HG03571 (cell line): Measurements from ENCODE around the gene TSPAN9.

ENCODE experiments used
- ATAC-seq: cut with Tn5 transposase; IDR thresholded peaks from one replicate; pipeline ENCODE4 v1.9.1; 2021; ENCODE audit not compliant: unreplicated experiment

Gene TSPAN9

DNA sequence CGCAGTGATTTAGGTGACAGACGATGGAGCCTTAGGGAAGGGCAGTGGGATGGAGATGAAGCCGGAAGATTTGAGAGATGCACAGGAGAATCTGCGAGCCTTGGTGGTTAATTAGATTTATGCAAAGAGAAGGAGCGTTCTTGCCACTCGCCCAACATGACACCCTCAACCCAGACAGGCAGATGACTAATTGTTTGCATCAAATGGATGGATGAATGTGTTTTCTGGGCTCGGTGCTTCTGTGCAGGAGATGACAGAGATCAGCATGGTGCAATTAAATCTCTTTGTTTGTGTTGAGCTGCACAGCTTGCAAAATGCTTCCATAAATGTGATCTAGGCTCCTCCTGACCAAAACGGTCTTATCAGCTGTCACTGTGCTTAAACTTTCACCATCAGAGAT lies 211.5 kb downstream of the TSPAN9 start:
- ATAC-seq, result no peak

DNA sequence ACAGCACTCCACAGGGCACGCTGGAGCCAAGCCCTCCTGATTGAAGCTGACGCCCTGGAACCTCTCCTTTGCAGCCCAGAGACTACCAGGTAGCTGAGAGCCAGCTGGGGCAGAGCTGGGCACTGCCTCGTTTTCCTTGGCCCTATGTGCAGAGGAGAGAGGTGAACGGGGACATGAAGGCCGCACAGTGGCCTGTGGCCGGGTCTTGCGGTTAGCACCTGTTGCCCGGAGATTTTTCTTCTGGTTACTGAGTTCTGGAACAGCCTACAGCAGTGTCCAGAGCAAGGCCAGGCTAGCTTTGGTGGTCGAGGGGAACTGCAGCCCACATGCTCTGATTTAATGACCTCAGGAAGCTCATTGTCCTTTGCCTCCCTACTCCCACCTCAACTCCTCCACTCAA lies 212.5 kb downstream of the TSPAN9 start:
- ATAC-seq, result no peak

DNA sequence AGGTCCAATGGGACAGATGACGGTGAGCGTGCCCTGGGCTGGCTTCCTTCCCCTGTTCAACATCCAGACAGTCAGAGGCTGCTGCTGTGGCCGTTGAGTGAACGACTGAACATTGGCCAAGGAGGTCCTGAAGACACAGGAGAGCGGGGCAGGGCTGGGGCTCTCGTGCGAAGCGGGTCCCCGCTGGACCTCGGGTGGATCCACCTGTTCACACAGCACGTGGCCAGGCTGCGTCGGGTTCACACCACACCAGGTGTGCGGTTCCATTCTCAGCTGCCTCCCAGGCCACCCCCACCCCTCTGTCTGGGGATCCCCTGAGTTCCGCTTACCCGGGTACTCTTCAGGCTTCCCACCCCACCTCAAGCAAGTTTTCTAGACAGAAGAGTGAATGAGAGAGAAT lies 214.8 kb downstream of the TSPAN9 start:
- ATAC-seq, result no peak

DNA sequence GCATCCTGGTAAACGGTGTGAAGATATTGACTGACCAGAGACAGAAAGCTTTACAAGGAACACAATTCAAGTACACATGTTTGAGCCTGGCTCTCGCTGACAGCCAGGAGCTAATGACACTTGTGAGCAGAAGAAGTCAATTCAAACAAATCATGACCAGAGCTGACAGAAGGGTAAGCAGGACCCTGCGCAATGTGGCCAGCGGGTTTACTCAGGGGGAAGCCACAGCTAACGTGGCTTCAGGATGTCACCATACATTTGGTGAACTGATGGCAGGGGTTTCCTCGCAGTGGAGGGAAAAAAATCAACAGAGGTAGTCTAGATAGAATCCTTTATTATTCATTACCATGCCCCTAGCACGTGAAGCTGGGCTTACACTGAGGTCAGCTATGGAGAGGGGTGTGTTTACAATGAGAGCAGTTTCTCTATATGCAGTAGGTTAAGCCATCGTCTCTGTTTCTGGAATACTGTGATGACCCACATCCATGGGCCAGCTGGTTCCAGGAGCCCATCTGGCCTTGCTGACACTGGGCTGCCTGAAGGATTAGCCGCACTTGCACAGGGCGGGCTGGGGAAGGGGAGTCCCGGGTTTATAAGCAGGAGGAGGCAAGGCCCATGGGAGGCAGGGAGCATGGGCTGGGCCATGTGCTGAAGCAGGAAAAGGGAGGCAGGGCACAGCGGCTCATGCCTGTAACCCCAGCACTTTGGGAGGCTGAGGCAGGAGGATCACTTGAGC lies 215.7 kb downstream of the TSPAN9 start:
- ATAC-seq, result no peak

DNA sequence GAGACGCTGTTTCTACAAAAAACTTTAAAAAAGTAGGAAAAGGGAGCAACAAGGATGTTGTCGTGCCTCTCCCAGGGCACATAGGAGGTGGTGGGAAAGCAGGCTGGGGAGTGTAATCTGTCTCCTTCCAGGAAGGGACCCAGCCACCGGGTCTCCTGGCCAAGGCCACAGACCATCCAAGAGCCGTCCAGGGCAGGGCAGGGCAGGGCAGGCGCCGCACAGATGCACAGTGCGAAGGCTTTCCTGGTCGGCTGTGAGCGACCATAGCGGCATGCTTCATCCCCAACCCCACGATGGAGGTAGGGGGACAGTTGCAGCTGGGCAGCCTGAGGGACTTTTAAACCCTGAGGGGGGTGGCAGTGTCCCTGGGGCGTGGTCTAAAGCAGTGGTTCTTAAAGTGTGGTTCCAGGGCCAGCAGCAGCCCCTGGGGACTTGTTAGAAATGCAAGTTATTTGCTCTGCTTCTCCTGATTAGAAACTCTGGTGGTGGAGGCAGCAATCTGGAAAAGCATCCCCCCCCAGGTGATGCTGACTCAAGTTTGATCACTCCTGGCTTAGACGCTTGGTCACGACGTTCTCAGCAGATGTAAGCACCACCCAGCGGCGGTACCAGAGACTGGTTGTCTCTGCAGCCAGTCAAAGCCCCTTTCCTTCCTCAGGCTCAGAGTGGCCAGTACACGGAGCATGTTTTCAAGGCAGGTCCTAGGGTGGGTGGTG lies 216.4 kb downstream of the TSPAN9 start:
- no peak for ATAC-seq

DNA sequence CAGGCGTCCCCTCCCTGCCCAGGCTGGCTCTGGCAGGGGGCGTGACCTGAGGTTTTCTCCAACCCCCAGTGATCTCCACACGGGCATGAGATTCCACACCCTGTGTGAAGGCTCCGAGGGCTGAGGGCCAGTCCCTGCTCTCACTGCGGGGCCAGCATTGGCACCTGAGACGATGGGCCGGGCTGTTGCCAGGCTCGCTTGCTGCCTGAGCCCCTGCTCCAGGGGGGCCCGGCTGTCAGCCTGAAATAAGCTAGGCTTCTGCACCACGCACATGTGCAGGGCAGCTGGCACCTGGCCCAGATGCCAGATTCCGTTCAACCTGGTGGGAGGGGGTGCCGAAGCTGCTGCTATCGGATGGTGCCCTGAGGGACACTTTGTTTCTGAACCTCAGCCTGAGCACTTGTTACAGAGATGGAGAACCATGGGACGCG lies 217.3 kb downstream of the TSPAN9 start:
- no peak for ATAC-seq

DNA sequence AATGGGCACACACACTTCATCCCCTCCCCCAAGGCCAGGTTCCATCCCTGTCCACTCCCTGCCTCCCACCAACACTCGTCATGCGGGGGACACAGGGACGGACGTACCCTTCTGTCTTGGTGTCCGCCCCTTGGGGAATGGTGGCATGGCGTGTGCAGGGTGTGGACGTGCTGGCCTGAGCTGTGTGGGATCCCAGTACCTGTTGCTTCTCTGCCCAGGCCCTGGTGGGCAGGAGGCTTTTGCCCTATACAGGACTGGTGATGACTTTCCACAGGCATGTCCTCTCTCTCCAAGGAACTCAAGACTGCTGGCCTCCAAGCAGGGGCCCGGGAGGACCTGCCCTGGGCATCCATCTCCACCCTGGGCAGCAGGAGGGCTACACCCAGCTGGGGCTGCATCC lies 218.0 kb downstream of the TSPAN9 start:
- no peak for ATAC-seq

DNA sequence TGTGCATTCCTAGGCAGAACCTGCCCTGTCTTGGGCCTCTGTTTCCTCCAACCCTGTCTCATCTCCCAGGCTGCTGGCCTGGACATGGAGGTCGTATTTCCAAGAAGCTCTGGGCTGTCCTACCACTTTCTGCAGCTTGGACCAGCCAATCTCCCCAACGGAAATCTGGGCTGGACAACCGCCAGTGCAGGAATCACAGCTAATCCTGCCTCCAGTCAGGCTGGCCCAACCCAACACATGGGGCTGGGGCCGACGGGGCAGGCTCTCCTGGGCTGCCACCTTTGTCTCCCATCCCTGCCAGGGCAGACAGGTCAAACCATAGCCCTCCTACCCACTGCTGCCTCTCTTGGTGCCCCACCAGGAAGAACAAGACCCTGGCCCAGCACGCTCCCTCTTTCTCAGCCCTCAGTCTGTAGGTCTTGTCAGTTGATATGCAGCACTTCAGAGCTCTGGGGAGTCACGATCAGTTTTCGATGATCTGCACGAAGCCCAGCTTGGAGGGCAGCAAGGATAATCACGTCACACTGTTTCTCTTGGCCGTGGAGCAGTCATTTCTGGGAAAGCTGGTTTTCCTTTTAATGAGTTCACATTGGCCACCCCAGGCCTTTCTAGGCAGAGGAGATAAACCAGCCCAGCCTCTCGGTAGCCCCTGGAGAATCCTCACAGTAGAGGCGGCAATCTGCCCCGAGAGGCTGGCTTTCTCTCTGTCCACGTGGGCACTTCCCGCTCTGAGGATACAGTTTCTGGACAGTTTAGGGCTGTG lies 218.6 kb downstream of the TSPAN9 start:
- ATAC-seq, result no peak

DNA sequence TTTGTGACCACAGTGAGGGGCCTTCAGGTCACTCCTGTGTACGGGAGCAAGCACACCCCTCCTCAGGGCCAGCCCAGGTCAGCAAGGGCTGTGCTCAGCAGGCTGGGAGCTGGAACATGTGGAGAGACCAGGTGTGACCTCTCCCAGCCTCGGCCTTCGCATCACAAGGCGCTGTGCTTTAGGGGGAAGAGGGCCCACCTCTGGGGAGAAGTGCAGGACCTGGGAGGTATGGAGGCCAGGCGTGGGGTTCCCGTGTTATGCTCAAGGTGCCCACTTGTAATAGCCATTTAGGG lies 219.2 kb downstream of the TSPAN9 start:
- ATAC-seq, result no peak

DNA sequence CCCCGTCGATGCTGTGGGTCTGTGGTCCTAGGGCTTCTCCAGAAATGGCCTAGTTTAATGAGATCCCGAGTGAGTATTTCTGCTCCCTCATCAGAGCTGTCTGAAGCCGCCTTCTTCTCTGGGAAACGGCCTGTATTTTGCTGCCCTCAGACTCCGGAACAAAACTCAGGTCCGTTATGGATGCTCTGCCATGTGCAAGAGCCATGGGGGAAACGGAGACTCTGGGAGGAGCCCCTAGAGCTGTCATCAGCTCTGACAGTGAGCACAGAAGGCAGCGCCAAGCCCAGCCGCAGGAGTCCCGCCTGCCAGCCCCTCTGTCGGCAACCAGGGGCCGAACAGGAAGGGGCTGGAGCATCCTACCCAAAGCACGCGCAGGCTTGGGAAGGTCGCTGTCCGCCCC lies 221.4 kb downstream of the TSPAN9 start:
- ATAC-seq, result no peak

DNA sequence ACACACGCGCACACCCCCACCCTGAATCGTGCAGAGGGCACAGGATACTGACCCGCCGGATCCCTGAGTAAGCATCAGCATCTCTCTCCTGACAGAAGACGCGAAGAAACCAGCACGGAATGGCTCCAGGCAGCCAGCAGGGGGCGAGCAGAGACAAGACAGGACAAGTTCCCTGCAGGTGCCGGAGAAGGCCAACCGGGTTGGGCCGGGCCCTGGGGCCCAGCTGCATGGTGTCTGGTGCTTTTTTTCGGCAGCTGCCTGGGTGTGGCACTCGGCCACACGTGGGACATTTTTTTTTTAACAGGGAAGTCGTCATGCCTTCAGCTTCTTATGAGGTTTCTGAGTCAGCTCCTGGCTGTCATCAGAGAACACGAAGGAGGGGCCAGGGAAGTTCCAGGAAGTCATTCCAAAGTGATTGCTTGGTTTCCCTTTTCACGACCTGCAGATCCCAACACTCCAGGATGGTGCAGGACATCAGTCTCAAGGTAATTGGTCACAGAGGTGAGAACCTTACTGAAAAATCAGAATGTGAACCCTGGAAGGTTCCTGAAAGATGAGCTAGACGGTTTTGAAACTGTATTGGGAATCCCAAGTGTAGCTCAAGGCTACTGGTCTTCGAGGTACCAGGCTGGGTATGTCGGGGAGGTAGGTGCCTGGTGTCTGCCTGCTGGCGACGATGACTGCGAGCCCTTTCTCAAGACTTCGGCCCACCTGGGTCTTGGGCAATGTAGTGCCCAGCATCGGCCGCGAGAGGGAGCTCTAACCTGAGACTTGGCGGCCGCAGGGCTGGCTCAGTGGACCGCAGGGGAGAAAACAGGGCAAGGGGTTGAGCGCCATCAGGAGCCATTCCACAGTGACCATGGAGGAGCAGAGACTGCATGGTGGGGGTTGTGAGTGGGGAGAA lies 223.0 kb downstream of the TSPAN9 start:
- peak; percentile 61 for ATAC-seq

DNA sequence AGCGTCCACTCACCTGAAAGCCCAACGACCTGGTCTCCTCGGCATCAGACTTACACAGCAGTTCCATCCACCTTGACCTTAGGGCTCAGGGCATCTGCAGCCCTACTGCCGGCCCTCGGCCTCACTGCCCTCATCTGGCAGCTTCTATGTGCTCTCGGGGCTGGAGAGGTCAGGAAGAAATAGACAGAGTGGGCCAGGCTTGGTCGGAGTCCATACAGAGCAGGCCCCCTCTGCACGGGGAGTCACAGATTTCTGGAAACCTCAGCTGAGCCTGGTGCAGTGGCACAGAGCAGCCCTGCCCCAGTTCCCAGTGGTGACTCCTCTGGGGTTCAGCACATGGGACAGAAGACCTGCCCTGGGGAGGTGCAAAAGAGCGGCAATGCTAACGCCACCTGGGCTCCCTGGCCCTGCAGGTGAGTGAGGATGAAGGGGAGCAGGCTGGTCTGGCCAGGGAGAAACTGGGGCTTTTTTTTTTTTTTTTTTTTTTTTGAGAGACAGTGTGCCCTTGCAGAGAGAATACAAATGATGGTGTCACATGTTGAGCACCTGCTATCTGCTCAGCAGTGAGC lies 223.7 kb downstream of the TSPAN9 start:
- ATAC-seq, result no peak

DNA sequence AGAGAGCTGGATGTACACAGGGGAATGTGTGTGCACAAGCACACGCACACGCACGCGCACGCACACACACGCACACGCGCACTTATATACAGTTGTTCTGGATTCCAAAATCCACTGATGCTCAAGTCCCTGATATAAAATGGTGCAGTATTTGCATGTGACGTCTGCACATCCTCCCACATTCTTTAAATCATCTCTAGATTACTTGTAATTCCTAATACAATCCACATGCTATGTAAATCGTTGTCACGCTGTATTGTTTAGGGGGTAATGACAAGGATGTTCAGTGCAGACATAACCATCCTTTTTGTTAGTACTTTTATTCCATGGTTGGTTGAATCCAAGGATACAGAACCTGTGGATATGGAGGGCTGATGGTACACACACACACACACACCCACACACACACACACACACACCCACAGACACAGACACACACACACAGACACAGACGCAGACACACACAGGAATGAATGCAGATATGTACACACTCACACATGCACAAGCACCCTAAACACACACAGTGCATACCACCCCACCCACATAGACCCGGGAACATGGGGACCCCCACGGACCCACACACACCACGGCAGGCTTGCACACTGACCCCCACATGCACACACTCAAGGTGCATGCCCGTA lies 225.3 kb downstream of the TSPAN9 start:
- ATAC-seq, result no peak

DNA sequence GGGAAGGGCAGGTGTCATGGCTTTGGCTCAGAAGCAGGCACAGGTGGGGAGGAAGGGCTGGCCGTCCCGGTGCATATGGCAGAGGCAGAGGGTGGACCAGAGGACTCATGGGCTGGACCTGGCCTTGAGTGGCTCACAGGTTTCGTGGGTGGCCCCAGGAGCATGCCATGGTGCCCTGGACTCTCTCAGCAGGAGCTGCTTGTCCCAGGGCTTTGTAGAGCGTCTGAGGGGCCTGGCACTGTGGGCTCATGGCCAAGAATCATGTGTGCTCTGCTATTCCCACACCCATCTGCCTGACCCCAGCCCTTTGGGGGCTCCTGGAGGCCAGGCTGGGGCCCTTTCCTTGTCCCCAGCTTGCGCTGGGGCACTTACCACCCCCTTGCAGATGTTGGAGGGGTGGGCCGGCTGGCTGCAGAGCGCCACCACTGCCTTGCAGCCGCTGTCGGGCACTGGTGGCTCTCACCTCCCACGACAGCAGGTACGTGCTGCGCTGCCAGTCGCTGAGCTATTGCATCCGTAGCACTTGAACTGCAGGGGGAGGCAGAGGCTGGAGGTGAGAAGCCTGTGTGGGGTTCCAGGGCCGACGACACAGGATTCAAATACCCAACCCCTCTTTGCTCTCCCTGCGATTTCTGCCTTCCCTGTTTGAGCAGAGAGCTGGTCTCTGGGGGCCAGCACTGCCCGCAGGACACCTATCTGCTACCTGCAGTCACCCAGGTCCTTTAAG lies 226.4 kb downstream of the TSPAN9 start:
- no peak for ATAC-seq

DNA sequence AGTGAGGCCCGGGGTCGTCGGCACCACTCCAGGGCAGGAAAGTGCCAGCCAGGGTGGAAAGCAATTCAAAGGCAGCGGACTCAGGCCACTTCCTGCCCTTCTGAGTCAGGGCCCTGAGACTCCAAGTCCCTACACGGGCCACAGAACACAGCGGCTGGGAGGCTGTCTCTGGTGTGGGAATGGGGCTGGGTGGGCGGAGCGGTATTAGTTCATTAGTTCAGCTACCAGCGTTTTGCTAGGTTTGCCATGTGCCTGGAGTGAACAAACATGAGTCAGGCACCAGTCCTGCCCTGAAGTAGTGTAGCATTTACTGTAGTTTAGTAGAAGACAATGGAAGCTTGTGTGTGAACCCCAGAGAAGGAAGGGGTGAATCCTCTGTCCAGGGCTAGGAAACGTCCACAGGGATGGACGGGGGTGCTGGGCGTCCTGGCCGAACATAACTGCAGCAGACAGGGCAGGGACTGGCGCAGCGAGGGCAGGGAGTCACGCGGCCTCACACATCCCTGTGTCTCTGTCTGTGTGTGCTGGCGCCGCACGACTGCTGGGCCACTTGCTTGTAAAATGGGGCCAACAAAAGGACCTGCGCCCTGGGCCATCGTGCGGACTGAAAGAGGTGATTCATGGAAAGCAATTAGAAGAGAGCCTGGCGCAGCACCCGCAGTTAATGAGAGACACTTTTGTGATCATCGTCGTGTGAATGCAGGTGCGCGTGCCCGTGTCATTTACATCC lies 227.4 kb downstream of the TSPAN9 start:
- ATAC-seq, result no peak

DNA sequence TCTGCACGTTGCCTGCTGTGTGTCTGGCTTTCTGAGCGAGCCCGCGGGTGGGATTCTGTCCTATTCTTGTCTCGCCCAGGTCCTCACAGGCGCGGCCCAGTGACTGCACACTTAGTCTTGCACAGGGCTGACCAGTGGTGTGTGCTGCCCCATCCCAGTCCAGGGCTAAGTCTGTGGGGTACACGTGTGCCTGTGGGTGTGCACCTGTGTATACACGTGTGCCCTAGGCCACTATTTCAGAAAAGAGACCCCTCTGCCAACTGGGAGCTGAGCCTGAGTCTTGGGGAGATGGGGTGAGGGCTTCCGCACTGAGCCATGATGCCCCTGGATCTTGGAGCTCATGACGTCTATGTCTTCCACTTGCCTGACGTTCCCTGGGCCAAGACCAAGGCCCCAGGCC lies 228.3 kb downstream of the TSPAN9 start:
- ATAC-seq, result no peak

DNA sequence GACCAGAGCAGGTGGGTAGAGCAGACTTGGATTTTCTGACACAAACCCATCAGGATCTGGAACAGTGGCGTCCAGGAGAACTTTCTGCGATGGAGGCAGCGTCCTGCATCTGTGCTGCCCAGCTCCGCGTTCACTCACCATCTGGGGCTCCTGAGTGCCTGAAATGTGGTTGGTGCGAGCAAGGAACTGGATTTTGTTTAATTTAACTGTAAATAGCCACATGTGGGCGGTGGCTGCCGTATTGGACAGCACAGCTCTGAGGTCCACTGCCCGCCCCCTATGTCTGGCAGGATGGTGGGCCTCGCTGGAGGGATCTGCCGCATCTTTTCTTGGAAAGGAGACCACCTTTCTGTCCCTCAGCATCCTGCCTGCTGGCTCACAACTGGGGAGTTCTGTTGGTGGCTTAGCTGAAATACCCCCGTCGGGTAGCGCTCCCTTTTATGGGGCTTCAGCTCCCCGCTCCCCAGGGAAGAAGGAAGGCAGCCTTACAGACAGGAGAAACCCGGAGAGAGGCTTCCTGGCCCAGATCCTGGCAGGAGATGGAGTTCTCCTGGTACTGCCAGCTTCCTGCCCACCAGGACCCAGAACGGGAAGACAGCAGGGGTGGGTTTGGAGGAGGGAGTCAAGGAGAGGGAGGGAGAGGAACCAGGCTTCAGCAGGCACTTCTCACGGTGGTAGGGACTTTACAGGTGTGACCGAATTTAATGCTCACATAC lies 228.9 kb downstream of the TSPAN9 start:
- ATAC-seq, result no peak

DNA sequence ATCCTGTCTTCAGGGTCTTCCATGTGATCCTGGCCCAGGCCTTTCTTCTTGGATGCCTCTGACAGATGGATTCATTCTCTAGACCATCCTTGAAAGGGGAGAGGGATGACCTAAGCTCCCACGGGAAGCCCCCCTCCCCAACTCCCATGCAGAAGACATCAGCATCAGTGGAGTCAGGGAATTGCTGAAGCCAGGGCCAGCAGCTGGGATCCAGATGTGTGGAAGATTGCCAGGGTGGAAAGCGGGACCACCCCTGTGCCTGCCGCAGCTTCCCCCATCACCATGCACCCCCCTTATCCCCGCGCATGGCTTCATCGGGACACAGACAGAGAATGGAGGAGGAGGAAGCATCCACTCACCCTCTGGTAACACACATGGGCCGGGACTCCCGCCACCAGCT lies 230.2 kb downstream of the TSPAN9 start:
- no peak for ATAC-seq
